WTC11 (cell line): Measurements from ENCODE around the gene UMODL1.

Experiments used
- NR2C2 ChIP-seq: sonication (generic); formaldehyde crosslinking; IDR thresholded peaks from 2 replicates; pipeline ENCODE4 v1.8.0; 2022; ENCODE audit warnings: mild to moderate bottlenecking, missing genetic modification reagents
- SMAD4 ChIP-seq: sonication (generic); formaldehyde crosslinking; IDR thresholded peaks from 2 replicates; pipeline ENCODE4 v1.8.0; 2022; ENCODE audit warnings: mild to moderate bottlenecking, missing genetic modification reagents
- TCF7 ChIP-seq: sonication (generic); formaldehyde crosslinking; IDR thresholded peaks from 2 replicates; pipeline ENCODE4 v1.8.0; 2022; ENCODE audit warnings: mild to moderate bottlenecking, low read depth, missing genetic modification reagents, moderate library complexity
- TEAD1 ChIP-seq: sonication (generic); formaldehyde crosslinking; IDR thresholded peaks from 2 replicates; pipeline ENCODE4 v1.8.0; 2022; ENCODE audit warnings: mild to moderate bottlenecking, missing genetic modification reagents
- ZNF416 ChIP-seq: fragments of 250-450 bp; sonication (Bioruptor Pico); IDR thresholded peaks from 2 replicates; pipeline ENCODE4 v1.9.0; 2021; ENCODE audit warnings: mild to moderate bottlenecking, inconsistent platforms
- TF ChIP-seq, protein P1 (sequence below): sonication (generic); formaldehyde crosslinking; IDR thresholded peaks from 2 replicates; pipeline ENCODE4 v1.8.0; 2022; ENCODE audit warnings: mild to moderate bottlenecking, missing genetic modification reagents
- TF ChIP-seq, protein P2 (sequence below): fragments of 200-600 bp; IDR thresholded peaks from 2 replicates; pipeline ENCODE4 v1.8.0; 2022; ENCODE audit warnings: antibody characterized with exemption
- TF ChIP-seq, protein P3 (sequence below): sonication (generic); formaldehyde crosslinking; IDR thresholded peaks from 2 replicates; pipeline ENCODE4 v1.8.1; 2022; ENCODE audit warnings: low read depth, mild to moderate bottlenecking, moderate library complexity, missing genetic modification reagents, borderline replicate concordance
- TF ChIP-seq, protein P4 (sequence below): sonication (generic); formaldehyde crosslinking; IDR thresholded peaks from 2 replicates; pipeline ENCODE4 v1.8.1; 2023; ENCODE audit warnings: mild to moderate bottlenecking, missing genetic modification reagents
- TF ChIP-seq, protein P5 (sequence below): sonication (generic); formaldehyde crosslinking; IDR thresholded peaks from 2 replicates; pipeline ENCODE4 v1.8.0; 2022; ENCODE audit warnings: mild to moderate bottlenecking, missing genetic modification reagents
- TF ChIP-seq, protein P6 (sequence below): sonication (generic); formaldehyde crosslinking; IDR thresholded peaks from 2 replicates; pipeline ENCODE4 v1.8.0; 2022; ENCODE audit warnings: missing genetic modification reagents
- TF ChIP-seq, protein P7 (sequence below): sonication (generic); formaldehyde crosslinking; IDR thresholded peaks from 2 replicates; pipeline ENCODE4 v1.8.1; 2023; ENCODE audit warnings: mild to moderate bottlenecking, missing genetic modification reagents, moderate library complexity

DNA sequence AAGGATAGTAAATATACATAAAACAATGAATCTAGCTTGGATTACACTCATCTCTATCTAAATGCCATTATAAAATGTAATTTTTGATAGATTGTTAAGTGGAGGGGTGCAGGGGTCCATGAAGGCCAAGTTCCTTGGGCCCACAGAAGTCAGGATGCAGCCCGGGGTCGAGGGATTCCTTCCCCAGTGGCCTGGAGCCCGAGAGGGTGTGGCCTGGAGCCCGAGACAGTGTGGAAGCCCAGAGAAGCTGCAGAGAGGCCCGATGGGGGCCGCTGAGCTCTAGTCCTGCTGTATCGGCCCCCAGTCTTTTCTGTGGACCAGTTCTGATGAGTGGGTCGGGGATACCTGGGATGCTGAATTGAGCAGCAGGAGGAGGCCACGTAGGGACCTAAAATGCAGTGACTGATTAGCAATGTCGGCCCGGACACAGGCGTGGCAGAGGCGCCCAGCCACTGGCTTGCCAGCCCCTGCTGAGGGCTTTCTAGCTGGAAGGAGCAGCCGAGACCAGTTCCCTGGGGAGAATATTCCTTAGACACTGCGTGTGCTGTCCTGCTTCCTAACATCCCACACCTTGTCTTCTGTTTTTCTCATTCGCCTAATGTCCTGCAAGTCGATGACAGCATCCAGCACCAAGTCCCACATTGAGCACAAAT, 38.9 kb downstream of the UMODL1 start:
- TF ChIP-seq, protein P1, sequence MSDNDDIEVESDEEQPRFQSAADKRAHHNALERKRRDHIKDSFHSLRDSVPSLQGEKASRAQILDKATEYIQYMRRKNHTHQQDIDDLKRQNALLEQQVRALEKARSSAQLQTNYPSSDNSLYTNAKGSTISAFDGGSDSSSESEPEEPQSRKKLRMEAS, result no peak
- TF ChIP-seq, protein P2, sequence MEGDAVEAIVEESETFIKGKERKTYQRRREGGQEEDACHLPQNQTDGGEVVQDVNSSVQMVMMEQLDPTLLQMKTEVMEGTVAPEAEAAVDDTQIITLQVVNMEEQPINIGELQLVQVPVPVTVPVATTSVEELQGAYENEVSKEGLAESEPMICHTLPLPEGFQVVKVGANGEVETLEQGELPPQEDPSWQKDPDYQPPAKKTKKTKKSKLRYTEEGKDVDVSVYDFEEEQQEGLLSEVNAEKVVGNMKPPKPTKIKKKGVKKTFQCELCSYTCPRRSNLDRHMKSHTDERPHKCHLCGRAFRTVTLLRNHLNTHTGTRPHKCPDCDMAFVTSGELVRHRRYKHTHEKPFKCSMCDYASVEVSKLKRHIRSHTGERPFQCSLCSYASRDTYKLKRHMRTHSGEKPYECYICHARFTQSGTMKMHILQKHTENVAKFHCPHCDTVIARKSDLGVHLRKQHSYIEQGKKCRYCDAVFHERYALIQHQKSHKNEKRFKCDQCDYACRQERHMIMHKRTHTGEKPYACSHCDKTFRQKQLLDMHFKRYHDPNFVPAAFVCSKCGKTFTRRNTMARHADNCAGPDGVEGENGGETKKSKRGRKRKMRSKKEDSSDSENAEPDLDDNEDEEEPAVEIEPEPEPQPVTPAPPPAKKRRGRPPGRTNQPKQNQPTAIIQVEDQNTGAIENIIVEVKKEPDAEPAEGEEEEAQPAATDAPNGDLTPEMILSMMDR, result no peak
- TF ChIP-seq, protein P3, sequence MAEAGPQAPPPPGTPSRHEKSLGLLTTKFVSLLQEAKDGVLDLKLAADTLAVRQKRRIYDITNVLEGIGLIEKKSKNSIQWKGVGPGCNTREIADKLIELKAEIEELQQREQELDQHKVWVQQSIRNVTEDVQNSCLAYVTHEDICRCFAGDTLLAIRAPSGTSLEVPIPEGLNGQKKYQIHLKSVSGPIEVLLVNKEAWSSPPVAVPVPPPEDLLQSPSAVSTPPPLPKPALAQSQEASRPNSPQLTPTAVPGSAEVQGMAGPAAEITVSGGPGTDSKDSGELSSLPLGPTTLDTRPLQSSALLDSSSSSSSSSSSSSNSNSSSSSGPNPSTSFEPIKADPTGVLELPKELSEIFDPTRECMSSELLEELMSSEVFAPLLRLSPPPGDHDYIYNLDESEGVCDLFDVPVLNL (CRISPR knock-in tag), result no peak
- TF ChIP-seq NR2C2 (no peak), ZNF416 (CRISPR knock-in tag) (no peak), SMAD4 (CRISPR knock-in tag) (no peak), TCF7 (no peak), TEAD1 (no peak)
- TF ChIP-seq, protein P4, sequence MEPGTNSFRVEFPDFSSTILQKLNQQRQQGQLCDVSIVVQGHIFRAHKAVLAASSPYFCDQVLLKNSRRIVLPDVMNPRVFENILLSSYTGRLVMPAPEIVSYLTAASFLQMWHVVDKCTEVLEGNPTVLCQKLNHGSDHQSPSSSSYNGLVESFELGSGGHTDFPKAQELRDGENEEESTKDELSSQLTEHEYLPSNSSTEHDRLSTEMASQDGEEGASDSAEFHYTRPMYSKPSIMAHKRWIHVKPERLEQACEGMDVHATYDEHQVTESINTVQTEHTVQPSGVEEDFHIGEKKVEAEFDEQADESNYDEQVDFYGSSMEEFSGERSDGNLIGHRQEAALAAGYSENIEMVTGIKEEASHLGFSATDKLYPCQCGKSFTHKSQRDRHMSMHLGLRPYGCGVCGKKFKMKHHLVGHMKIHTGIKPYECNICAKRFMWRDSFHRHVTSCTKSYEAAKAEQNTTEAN (CRISPR knock-in tag), result no peak
- TF ChIP-seq, protein P5, sequence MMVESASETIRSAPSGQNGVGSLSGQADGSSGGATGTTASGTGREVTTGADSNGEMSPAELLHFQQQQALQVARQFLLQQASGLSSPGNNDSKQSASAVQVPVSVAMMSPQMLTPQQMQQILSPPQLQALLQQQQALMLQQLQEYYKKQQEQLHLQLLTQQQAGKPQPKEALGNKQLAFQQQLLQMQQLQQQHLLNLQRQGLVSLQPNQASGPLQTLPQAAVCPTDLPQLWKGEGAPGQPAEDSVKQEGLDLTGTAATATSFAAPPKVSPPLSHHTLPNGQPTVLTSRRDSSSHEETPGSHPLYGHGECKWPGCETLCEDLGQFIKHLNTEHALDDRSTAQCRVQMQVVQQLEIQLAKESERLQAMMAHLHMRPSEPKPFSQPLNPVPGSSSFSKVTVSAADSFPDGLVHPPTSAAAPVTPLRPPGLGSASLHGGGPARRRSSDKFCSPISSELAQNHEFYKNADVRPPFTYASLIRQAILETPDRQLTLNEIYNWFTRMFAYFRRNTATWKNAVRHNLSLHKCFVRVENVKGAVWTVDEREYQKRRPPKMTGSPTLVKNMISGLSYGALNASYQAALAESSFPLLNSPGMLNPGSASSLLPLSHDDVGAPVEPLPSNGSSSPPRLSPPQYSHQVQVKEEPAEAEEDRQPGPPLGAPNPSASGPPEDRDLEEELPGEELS, result no peak
- TF ChIP-seq, protein P6, sequence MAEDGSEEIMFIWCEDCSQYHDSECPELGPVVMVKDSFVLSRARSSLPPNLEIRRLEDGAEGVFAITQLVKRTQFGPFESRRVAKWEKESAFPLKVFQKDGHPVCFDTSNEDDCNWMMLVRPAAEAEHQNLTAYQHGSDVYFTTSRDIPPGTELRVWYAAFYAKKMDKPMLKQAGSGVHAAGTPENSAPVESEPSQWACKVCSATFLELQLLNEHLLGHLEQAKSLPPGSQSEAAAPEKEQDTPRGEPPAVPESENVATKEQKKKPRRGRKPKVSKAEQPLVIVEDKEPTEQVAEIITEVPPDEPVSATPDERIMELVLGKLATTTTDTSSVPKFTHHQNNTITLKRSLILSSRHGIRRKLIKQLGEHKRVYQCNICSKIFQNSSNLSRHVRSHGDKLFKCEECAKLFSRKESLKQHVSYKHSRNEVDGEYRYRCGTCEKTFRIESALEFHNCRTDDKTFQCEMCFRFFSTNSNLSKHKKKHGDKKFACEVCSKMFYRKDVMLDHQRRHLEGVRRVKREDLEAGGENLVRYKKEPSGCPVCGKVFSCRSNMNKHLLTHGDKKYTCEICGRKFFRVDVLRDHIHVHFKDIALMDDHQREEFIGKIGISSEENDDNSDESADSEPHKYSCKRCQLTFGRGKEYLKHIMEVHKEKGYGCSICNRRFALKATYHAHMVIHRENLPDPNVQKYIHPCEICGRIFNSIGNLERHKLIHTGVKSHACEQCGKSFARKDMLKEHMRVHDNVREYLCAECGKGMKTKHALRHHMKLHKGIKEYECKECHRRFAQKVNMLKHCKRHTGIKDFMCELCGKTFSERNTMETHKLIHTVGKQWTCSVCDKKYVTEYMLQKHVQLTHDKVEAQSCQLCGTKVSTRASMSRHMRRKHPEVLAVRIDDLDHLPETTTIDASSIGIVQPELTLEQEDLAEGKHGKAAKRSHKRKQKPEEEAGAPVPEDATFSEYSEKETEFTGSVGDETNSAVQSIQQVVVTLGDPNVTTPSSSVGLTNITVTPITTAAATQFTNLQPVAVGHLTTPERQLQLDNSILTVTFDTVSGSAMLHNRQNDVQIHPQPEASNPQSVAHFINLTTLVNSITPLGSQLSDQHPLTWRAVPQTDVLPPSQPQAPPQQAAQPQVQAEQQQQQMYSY, result no peak
- TF ChIP-seq, protein P7, sequence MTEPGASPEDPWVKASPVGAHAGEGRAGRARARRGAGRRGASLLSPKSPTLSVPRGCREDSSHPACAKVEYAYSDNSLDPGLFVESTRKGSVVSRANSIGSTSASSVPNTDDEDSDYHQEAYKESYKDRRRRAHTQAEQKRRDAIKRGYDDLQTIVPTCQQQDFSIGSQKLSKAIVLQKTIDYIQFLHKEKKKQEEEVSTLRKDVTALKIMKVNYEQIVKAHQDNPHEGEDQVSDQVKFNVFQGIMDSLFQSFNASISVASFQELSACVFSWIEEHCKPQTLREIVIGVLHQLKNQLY (CRISPR knock-in tag), result no peak
